Peyer's patch (tissue), 4 donors: ENCODE results near the gene CSNK1A1L.

Experiments
- CTCF ChIP-seq, 6 experiments: fragments of 450-650 bp in 4 of 6; fragments of 200-600 bp in 2 of 6; sonication (generic) in 1 of 6; IDR thresholded peaks; one replicate each; pipeline ENCODE4 v1.5.1; 2017 to 2019; ENCODE audit warnings: antibody characterized with exemption in 6 of 6, mild to moderate bottlenecking in 3 of 6, moderate library complexity in 1 of 6
- POLR2A ChIP-seq, 2 donors: fragments of 450-650 bp; IDR thresholded peaks; one replicate each; pipeline ENCODE4 v1.5.1; 2017; ENCODE audit warnings: antibody characterized with exemption in 2 of 2, mild to moderate bottlenecking in 2 of 2, moderate library complexity in 2 of 2

DNA sequence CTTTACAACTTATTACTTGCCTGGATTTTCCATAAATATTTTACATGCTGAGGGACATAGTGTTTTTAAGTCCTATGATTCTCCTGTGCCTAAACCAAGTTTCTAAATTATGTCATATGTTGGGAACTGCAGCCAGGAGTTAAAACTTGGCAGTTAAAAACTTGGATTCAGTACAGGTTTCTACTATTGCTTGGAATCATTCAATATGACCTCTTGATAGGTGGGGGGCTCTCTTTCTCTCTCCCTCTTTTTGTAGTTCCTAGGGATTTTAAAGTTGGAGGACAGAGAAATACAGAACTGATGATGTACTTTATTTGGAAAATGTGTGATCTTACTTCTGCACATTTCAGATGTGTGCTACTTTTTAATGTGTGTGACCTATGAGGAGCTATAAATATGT, 4.7 kb downstream of the CSNK1A1L start:
- TF ChIP-seq CTCF (IDR thresholded peaks at IDR 0.05): no peak
- no peak for TF ChIP-seq POLR2A (IDR thresholded peaks at IDR 0.05)
